Mucosa of stomach (tissue), 1 donor: Measurements from ENCODE around the gene MCUR1.

Experiments
- H3K27me3 ChIP-seq: one replicate; pipeline ENCODE4 v1.7.0; 2013; ENCODE audit warnings: mild to moderate bottlenecking, low read length; ENCODE audit not compliant: control insufficient read depth, insufficient read depth
- H3K36me3 ChIP-seq: one replicate; pipeline ENCODE4 v1.7.0; 2013; ENCODE audit warnings: low read length; ENCODE audit not compliant: control insufficient read depth, insufficient read depth
- H3K4me1 ChIP-seq: one replicate; pipeline ENCODE4 v1.7.0; 2013; ENCODE audit warnings: mild to moderate bottlenecking, low read length; ENCODE audit not compliant: control insufficient read depth, insufficient read depth
- H3K4me3 ChIP-seq: one replicate; pipeline ENCODE4 v1.7.0; 2013; ENCODE audit warnings: low read length
- H3K9ac ChIP-seq: one replicate; pipeline ENCODE4 v1.7.0; 2013; ENCODE audit warnings: mild to moderate bottlenecking, low read length, moderate library complexity
- H3K9me3 ChIP-seq: one replicate; pipeline ENCODE4 v1.7.0; 2013; ENCODE audit warnings: mild to moderate bottlenecking, low read length, moderate library complexity; ENCODE audit not compliant: control insufficient read depth
- donor health status: Pancreatic carcinoma.

Gene MCUR1

GRCh38 chr6:13742961-13743735 is 71.2 kb downstream of the MCUR1 start:
- no peaks in the 10 kb centered on the region for H3K27me3 ChIP-seq
- no peaks in the 10 kb centered on the region for H3K36me3 ChIP-seq
- no peaks in the 10 kb centered on the region for H3K9me3 ChIP-seq
- no peak overlapping the region for H3K4me3 ChIP-seq
- H3K4me1 ChIP-seq, result no peaks in the 10 kb centered on the region
- no peak overlapping the region for H3K9ac ChIP-seq

- H3K27me3 ChIP-seq, result no peaks in the 10 kb centered on the region
- no peak overlapping the region for H3K9ac ChIP-seq
- no peaks in the 10 kb centered on the region for H3K36me3 ChIP-seq
- H3K4me3 ChIP-seq, result no peak overlapping the region
- H3K9me3 ChIP-seq, result no peaks in the 10 kb centered on the region
- H3K4me1 ChIP-seq, result no peaks in the 10 kb centered on the region
These were observed 73.0 kb downstream of the MCUR1 start for GRCh38 chr6:13741365-13741764.
